Nephron progenitor cell (in vitro differentiated cells): Measurements from ENCODE around the gene CLCN5.

Experiments
- DNase-seq: peaks from one replicate; pipeline ENCODE4 v3.0.0; 2021
- H3K27ac Mint-ChIP-seq: 2 replicates; pipeline ENCODE4 v1.8.0; 2021; ENCODE audit warnings: mild to moderate bottlenecking, moderate library complexity, mixed read lengths
- H3K27me3 Mint-ChIP-seq: 2 replicates; pipeline ENCODE4 v1.8.0; 2021; ENCODE audit warnings: mild to moderate bottlenecking, low read depth, mixed read lengths; ENCODE audit not compliant: poor library complexity
- H3K36me3 Mint-ChIP-seq: 2 replicates; pipeline ENCODE4 v1.8.0; 2021; ENCODE audit warnings: low read depth, mixed read lengths
- H3K4me1 Mint-ChIP-seq: 2 replicates; pipeline ENCODE4 v1.8.0; 2021; ENCODE audit warnings: mixed read lengths
- H3K4me3 Mint-ChIP-seq: 2 replicates; pipeline ENCODE4 v1.8.0; 2021; ENCODE audit warnings: mild to moderate bottlenecking, moderate library complexity, mixed read lengths
- H3K9me3 Mint-ChIP-seq: 2 replicates; pipeline ENCODE4 v1.8.0; 2021; ENCODE audit warnings: mild to moderate bottlenecking, moderate library complexity, mixed read lengths
- TF ChIP-seq, protein P1 (sequence below): fragments of 200-600 bp; sonication (generic); IDR thresholded peaks from 2 replicates; pipeline ENCODE4 v1.5.0; 2021; ENCODE audit warnings: antibody characterized with exemption

Gene CLCN5

DNA sequence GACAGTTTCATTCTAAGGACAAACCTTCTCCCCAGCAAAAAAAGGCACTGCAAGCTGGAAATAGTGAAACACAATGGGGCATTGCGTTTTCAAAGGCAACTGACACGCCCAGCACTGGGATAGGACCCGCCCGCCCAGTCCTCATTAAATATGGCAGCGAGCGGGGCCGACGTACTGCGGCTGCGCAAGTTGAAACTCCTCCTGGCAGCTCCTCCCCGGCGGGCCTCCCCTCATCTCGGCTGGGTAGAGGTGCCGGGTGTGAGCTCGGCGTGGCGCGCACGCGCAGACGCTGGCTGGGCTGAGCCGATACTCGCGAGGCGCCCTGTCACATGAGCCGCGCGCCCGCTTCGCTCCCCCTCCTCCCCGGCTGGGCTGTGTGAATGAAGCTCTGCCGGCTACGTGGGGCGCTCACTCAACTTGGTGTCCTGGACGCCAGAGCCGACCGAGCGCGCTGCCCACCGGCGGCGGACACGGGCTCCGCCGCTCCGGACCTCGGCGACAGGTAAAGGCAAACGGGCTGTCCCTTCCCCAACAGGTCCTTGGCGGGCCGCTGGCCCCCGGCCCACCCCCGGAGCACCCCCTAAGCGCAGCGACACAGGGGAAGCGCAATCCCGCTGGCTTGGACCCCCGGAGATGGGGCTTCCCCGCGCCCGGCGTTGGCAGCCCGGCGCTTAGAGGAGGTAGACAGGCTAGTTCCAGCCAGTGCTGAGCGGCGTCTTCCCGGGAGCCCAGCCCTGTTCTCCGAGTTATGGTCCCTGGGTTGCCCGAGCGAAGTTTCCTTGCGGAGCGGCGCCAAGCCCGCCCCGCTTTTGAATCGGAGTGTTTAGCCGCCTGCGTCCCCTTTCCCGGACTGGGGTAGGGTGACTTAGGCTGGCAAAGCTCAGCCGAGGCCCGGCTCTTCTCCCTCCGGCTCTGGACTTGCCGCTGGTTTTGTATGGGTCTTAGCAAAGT lies at the start of gene CLCN5:
CLCN5 (plus strand) TSS at position 306 of the 951 bp plus-strand sequence. CDS start 2,703 bp downstream, outside the sequence.
- Mint-ChIP-seq H3K27me3 (peaks cover 7% of the 10 kb centered on the region), H3K4me3 (peak within 1 kb of the TSS; percentile 90), H3K27ac (no peak within 1 kb of the TSS), H3K36me3 (peaks cover 4% of the 10 kb centered on the region), H3K4me1 (peaks cover 32% of the 10 kb centered on the region), H3K9me3 (peaks cover 32% of the 10 kb centered on the region)
- TF ChIP-seq, protein P1, sequence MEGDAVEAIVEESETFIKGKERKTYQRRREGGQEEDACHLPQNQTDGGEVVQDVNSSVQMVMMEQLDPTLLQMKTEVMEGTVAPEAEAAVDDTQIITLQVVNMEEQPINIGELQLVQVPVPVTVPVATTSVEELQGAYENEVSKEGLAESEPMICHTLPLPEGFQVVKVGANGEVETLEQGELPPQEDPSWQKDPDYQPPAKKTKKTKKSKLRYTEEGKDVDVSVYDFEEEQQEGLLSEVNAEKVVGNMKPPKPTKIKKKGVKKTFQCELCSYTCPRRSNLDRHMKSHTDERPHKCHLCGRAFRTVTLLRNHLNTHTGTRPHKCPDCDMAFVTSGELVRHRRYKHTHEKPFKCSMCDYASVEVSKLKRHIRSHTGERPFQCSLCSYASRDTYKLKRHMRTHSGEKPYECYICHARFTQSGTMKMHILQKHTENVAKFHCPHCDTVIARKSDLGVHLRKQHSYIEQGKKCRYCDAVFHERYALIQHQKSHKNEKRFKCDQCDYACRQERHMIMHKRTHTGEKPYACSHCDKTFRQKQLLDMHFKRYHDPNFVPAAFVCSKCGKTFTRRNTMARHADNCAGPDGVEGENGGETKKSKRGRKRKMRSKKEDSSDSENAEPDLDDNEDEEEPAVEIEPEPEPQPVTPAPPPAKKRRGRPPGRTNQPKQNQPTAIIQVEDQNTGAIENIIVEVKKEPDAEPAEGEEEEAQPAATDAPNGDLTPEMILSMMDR = no peak
- DNase-seq = peak; percentile 92

DNA sequence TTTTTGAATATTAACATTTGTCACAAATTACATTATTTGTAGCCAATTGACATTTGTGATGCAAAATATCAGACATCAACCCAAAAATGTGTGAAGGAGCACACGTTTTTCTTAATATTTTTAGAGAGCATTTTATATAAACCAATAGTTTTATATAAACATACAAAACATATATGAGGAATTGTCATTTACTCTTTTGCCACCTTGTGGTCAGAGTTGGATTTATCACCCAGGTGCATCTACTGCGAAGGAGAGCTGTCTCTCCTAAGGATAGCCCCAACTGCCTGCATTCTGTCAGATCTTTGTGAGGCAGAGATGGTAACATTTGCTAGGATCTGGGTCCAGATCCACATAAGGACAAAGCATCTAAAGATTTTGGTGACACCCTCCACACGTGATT lies 45.6 kb upstream of the CLCN5 start:
- no peak overlapping the region for H3K4me3 Mint-ChIP-seq
- DNase-seq = no peak
- peaks cover 9% of the 10 kb centered on the region for H3K27me3 Mint-ChIP-seq
- TF ChIP-seq, protein P1 = peak; percentile 45
- peaks cover 18% of the 10 kb centered on the region for H3K36me3 Mint-ChIP-seq
- H3K4me1 Mint-ChIP-seq = peaks cover 25% of the 10 kb centered on the region
- no peak overlapping the region for H3K27ac Mint-ChIP-seq
- H3K9me3 Mint-ChIP-seq = peaks cover 42% of the 10 kb centered on the region

DNA sequence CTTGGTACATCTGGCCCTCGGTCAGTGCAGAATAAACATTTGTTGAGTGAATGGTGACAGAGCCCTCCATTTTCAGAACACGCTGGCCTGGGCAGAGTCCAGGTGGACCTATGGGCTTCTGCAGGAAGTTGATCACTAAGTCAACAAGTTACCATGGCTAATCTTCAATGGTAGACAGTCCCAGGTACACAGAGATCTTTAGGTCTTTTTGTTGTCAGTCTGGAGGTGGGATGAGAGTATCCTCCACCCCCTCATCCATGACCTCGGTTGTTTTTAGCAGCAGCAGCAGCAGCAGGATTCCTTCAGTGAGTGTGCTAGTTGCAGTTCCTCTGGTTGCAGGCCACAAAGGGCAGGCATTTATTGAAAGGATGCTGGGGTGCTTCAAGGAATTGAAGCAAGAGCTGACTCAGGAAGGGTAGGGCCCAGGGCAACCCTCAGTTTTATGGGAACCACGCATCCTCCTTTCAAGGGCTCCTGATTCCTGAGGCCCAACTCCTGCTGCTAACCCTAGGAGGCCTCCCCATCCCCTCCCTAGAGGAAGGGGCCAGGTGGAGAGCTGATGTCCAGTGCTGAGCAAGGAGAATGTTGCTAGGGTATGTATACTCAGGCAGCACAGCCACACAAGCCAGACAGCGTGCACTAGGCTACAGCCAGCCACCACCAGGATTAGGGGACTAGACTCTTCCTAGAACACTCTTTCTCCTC lies 44.8 kb upstream of the CLCN5 start:
- no peak overlapping the region for H3K27ac Mint-ChIP-seq
- peaks cover 26% of the 10 kb centered on the region for H3K36me3 Mint-ChIP-seq
- H3K9me3 Mint-ChIP-seq = peaks cover 44% of the 10 kb centered on the region
- TF ChIP-seq, protein P1 = no peak
- peak overlapping the region; percentile 47 for H3K4me3 Mint-ChIP-seq
- H3K27me3 Mint-ChIP-seq = peaks cover 7% of the 10 kb centered on the region
- DNase-seq = no peak
- peaks cover 29% of the 10 kb centered on the region for H3K4me1 Mint-ChIP-seq

DNA sequence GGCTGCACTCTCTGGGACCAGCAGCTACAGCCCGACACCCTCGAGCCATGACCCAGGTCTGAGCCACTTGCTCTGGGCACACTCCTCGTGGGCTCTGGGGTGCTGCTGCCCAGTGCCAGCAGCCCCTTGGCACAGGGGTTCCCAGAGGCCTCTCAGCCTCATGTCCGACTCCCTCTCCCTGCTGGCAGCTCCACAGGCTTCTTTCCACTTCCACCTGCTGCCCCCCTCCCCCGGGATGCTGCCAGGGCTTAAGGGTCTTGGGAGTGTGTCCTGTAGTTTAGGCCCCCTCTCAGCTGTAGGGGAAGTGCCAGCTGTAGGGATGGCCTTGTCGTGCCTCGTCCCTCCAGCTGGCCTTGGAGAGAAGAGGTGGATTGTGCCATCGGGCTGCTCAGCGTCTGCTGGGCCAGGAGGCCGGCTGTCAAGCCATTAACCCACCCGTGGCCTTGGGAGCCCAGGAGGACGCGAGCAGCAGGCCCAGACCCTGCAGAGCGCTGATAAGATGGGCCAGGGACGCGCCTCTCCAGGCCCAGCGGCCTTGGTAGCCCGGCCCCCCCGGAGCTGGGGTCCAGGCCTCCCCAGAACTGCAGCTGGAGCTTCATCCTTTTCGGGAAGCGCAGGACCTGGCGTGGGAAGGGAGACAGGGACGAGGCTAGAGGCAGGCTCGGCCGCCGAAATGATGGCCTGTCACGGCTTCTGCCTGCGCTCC lies 44.1 kb upstream of the CLCN5 start:
- TF ChIP-seq, protein P1 = no peak
- Mint-ChIP-seq H3K4me1 (peaks cover 29% of the 10 kb centered on the region), H3K27me3 (peaks cover 7% of the 10 kb centered on the region), H3K36me3 (peaks cover 34% of the 10 kb centered on the region), H3K27ac (no peak overlapping the region), H3K9me3 (peaks cover 49% of the 10 kb centered on the region), H3K4me3 (peak overlapping the region; percentile 81)
- no peak for DNase-seq

DNA sequence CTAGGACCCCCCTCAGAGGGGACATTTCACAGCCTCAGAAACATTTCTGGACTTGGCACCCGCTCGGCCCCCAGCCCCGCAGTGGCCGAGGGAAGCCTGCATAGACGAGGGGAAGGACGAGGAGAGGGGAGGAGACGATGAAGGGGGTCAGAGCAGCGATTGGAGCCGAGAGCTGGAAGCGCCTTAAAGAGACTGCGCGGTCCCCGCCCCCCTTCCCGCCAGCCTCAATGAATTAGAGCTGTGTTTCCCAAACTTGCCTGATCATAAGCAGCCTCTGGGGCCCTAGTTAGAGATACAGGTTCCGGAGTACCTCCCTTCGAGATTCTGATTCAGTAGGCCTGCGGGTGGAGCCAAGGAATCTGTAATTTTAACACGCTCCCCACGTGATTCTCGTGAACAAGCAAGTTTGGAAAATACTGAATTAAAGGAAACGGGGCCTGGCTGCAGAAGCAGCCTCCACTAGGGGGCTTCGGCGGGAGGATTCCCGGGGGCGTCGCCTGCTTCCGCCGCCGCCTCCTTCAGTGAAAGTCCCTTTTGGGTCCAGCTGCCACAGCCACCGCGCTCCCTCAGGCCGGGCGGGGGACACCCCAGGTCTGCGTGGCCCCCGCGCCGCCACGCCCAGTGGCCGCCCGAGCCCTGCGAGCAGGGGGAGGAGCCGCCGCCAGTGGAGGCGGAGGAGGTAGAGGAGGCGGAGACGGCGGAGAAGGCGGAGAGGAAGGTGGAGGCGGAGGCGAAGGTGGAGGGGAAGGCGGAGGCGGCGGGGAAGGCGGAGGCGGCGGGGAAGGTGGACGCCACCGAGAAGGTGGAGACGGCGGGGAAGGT lies 43.4 kb upstream of the CLCN5 start, which contains the start of gene USP27X:
USP27X (plus strand) TSS at position 651 of the 822 bp plus-strand sequence. CDS start 824 bp downstream, outside the sequence.
- Mint-ChIP-seq H3K9me3 (peaks cover 49% of the 10 kb centered on the region), H3K36me3 (peaks cover 37% of the 10 kb centered on the region)
- TF ChIP-seq, protein P1 = peak; percentile 59

More for the DNA sequence above, 43.4 kb upstream of the CLCN5 start, which contains the start of gene USP27X:
- Mint-ChIP-seq H3K27ac (peak within 1 kb of the TSS; percentile 69), H3K27me3 (peaks cover 7% of the 10 kb centered on the region), H3K4me1 (peaks cover 30% of the 10 kb centered on the region), H3K4me3 (peak within 1 kb of the TSS; percentile 81)
- peak; percentile 78 for DNase-seq
